Adipocyte (in vitro differentiated cells): Measurements from ENCODE around the gene YY1AP1.
A peak's percentile ranks its signal among the peaks of the same experiment; 100 is the strongest.
"Not testable (repeated sequence)": the region's sequence is repeated elsewhere in the genome, so short reads cannot be mapped to it uniquely, and the experiment has no call there.

Experiments used
- DNase-seq: peaks from one replicate; pipeline ENCODE4 v3.0.0-alpha.2; 2015; ENCODE audit warnings: low read depth
- H3K27me3 ChIP-seq: replicated peaks from 2 replicates; pipeline ENCODE4 v1.7.0; 2013; ENCODE audit warnings: mild to moderate bottlenecking, low read length, moderate library complexity; ENCODE audit not compliant: control insufficient read depth, insufficient read depth
- H3K36me3 ChIP-seq: 2 replicates; pipeline ENCODE4 v1.7.0; 2013; ENCODE audit warnings: low read length, mild to moderate bottlenecking, moderate library complexity; ENCODE audit not compliant: control insufficient read depth, insufficient read depth, severe bottlenecking
- H3K4me1 ChIP-seq: 2 replicates; pipeline ENCODE4 v1.7.0; 2013; ENCODE audit warnings: mild to moderate bottlenecking, low read length, moderate library complexity; ENCODE audit not compliant: control insufficient read depth, insufficient read depth
- H3K4me3 ChIP-seq: 2 replicates; pipeline ENCODE4 v1.7.0; 2013; ENCODE audit warnings: mild to moderate bottlenecking, low read length, moderate library complexity
- H3K9ac ChIP-seq: 2 replicates; pipeline ENCODE4 v1.7.0; 2013; ENCODE audit warnings: mild to moderate bottlenecking, low read length, moderate library complexity
- H3K9me3 ChIP-seq: 2 replicates; pipeline ENCODE4 v1.7.0; 2013; ENCODE audit warnings: mild to moderate bottlenecking, low read length, moderate library complexity; ENCODE audit not compliant: control insufficient read depth

Gene YY1AP1

GRCh38 chr1:155661239-155661638 lies 27.3 kb downstream of the YY1AP1 start:
- DNase-seq, H3K4me1 ChIP-seq, H3K9me3 ChIP-seq, H3K27me3 ChIP-seq, H3K9ac ChIP-seq, H3K4me3 ChIP-seq: not testable (repeated sequence)
- H3K36me3 ChIP-seq: peaks cover 67% of the 10 kb centered on the region

GRCh38 chr1:155657463-155657862 lies 31.1 kb downstream of the YY1AP1 start:
- no peaks in the 10 kb centered on the region for H3K27me3 ChIP-seq
- no peak overlapping the region for H3K9ac ChIP-seq
- DNase-seq: no peak
- no peak overlapping the region for H3K4me3 ChIP-seq
- H3K4me1 ChIP-seq: no peaks in the 10 kb centered on the region
- no peaks in the 10 kb centered on the region for H3K9me3 ChIP-seq
- peaks cover 39% of the 10 kb centered on the region for H3K36me3 ChIP-seq

- no peak for DNase-seq
- Histone ChIP-seq H3K9me3 (no peaks in the 10 kb centered on the region), H3K9ac (no peak overlapping the region)
Observed at GRCh38 chr1:155652951-155653350, 35.6 kb downstream of the YY1AP1 start.

DNA sequence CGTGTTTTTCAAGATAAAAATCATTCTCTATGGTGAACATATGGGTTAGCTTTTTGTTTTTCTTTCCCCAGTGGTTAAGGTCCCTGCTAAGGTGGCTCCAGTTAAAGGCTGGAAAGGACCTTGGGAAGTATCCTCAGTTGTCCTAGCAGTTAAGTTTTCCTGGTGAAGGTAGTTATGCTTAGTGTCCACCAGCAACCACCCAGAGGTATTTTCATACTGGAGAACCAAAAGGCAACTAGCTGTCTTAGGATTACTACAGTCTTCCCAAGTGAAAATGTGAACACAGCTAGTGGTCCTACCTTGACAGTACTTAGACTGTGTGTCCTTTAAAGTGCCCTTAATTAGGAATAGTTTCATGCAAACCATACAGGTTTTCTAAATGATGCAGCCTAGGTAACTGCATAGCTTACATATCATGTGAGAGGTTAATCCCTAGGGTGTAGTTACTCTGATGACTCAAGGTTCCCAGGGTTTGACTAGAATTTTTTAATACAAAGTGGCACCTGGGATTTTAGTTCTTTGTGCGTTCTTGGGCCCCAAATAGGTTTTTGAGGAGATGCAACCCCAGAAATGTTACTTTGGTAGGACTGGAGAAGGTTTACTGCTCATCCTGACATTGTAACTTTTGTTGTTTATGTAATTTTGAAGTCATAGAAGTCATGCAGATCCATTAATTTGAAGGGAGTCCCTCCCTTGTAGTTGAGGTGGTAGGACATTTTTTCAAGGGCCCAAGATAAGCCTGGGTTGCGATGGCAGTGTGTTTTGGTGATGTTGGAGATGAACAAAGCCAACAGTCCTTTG lies 36.5 kb downstream of the YY1AP1 start:
- Histone ChIP-seq H3K9ac (no peak overlapping the region), H3K36me3 (no peaks in the 10 kb centered on the region), H3K4me1 (peaks cover 25% of the 10 kb centered on the region), H3K9me3 (no peaks in the 10 kb centered on the region), H3K27me3 (no peaks in the 10 kb centered on the region), H3K4me3 (peak overlapping the region; percentile 53)
- DNase-seq: no peak

More at GRCh38 chr1:155652951-155653350, 35.6 kb downstream of the YY1AP1 start:
- Histone ChIP-seq H3K36me3 (peaks cover under 1% of the 10 kb centered on the region), H3K4me1 (peaks cover 25% of the 10 kb centered on the region), H3K27me3 (no peaks in the 10 kb centered on the region), H3K4me3 (no peak overlapping the region)

- no peaks in the 10 kb centered on the region for H3K36me3 ChIP-seq
- peaks cover 41% of the 10 kb centered on the region for H3K4me1 ChIP-seq
- H3K27me3 ChIP-seq: no peaks in the 10 kb centered on the region
- H3K4me3 ChIP-seq: no peak overlapping the region
- H3K9ac ChIP-seq: no peak overlapping the region
- no peak for DNase-seq
- H3K9me3 ChIP-seq: no peaks in the 10 kb centered on the region
Observed at GRCh38 chr1:155650231-155650757, 38.3 kb downstream of the YY1AP1 start.

GRCh38 chr1:155649676-155650075 lies 38.9 kb downstream of the YY1AP1 start:
- Histone ChIP-seq H3K27me3 (no peaks in the 10 kb centered on the region), H3K36me3 (no peaks in the 10 kb centered on the region), H3K4me3 (no peak overlapping the region), H3K9ac (no peak overlapping the region), H3K9me3 (no peaks in the 10 kb centered on the region), H3K4me1 (peaks cover 47% of the 10 kb centered on the region)
- DNase-seq: no peak

DNA sequence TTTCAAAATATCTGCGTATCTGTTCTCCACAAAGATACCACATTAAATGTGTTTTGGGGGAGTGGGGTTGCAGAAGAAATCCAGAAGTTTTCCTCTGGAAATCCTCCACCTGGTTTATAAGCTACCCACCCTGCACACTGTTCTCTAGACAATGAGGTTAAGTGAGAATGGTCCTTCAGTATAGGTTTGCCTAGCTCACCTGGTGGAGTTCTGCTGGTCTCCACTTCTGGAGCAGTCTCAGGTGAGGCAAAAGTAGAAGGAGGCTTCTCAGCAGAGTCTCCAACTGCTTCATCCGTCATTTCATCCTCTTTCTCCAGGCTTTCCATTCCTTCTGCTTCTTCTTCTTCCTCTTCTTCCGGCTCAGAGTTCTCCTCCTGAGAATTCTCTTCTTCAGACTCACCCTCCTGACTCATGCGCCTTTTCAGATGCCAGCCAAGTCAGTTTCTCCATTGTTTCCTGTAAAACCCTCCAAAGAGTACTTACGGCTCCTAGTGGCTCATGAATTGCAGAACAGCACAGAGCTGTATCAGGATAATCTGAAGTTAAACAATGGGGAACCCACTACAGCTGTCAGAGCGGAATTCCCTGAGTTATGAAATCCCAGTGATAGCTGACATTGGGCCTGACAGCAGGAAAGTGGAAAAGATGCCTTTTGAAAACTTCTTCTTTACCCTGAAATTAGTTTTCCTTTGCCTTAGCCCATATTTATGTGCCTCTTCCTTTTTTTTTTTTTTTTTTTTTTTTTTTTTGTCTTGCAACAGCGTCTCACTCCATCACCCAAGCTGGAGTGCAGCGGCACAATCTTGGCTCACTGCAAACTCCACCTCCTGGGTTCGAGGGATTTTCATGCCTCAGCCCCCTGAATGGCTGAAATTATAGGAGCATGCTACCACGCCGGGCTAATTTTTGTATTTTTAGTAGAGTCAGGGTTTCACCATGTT lies 40.1 kb downstream of the YY1AP1 start:
- peak; percentile 90 for DNase-seq
- H3K4me3 ChIP-seq: peak overlapping the region; percentile 82

DNA sequence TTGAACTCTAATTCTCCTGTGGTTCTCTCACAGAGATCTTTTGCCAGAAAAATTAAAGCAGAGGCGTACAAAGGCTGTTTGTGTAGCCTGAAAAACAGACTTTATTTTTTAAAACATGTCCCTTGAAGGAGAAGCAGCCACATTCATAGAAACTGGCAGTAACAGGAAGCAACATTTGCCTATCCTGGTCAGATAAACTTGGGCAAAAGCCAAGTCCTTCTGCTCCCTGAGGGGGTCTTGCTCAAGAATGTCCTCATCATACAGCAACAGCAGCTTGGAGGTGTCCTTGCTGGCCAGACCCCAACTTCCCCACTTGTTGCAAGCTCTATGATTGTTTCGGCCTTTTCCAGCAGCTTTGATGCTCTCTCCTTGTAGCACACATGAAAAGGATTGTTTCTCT lies 42.3 kb downstream of the YY1AP1 start:
- no peaks in the 10 kb centered on the region for H3K36me3 ChIP-seq
- no peaks in the 10 kb centered on the region for H3K27me3 ChIP-seq
- peak; percentile 50 for DNase-seq
- peaks cover 14% of the 10 kb centered on the region for H3K9me3 ChIP-seq
- H3K4me3 ChIP-seq: peak overlapping the region; percentile 1
- H3K4me1 ChIP-seq: peaks cover 39% of the 10 kb centered on the region
- H3K9ac ChIP-seq: no peak overlapping the region

More for the DNA sequence above, 40.1 kb downstream of the YY1AP1 start:
- Histone ChIP-seq H3K4me1 (peaks cover 48% of the 10 kb centered on the region), H3K9me3 (peaks cover 3% of the 10 kb centered on the region), H3K27me3 (no peaks in the 10 kb centered on the region), H3K36me3 (no peaks in the 10 kb centered on the region), H3K9ac (peak overlapping the region; percentile 78)

DNA sequence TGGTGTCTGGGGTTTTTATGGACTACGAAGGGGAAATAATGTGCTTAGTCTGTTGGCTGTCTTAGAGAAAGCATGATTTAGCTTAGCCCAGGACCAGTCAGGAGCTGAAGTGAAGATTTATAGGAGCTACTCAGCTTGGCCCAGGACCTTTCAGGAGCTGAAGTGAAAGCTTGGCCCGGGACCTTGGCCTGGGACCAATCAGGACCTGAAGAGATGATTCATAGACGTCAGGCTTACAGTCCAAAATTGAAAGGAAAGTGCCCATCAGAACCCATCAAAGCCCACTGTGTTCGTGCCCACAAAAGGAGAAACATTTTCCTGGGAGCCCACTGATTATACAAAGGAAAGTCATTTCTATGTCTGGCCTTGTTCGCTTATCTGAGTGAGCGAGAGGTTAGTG lies 42.9 kb downstream of the YY1AP1 start:
- H3K4me3 ChIP-seq: peak overlapping the region; percentile 1
- H3K4me1 ChIP-seq: peaks cover 35% of the 10 kb centered on the region
- H3K9me3 ChIP-seq: peaks cover 14% of the 10 kb centered on the region
- no peaks in the 10 kb centered on the region for H3K27me3 ChIP-seq
- no peaks in the 10 kb centered on the region for H3K36me3 ChIP-seq
- H3K9ac ChIP-seq: no peak overlapping the region
- no peak for DNase-seq

DNA sequence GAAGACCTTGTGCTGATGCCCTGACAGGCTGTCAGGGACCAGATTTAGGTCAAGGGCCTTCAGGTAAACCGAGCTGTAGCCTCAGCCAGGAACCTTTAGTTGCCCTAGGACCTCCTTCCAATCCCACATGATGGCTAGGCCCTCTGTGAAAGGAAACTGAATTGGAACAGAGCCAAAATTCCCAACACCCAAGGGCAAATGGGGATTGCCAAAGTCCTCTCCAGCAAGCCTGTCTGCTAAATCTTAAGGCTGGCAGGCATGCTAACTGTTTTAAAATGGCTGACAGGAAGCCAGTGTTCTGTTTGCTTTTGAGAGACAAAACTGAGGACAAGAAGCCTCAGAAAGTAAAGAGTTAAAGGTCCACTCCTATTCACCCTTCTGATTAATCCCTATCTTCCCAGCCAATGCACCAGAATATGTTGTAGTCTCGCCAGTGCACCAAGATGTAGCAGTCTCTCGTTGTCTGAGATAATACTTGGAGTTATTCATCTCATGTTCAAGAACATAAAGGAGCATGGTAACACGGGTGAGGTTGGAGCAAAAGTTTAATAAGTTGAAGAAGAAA lies 43.5 kb downstream of the YY1AP1 start:
- DNase-seq: no peak
- Histone ChIP-seq H3K4me1 (peaks cover 32% of the 10 kb centered on the region), H3K36me3 (no peaks in the 10 kb centered on the region), H3K27me3 (no peaks in the 10 kb centered on the region), H3K9me3 (peaks cover 14% of the 10 kb centered on the region), H3K9ac (no peak overlapping the region), H3K4me3 (peak overlapping the region; percentile 1)

DNA sequence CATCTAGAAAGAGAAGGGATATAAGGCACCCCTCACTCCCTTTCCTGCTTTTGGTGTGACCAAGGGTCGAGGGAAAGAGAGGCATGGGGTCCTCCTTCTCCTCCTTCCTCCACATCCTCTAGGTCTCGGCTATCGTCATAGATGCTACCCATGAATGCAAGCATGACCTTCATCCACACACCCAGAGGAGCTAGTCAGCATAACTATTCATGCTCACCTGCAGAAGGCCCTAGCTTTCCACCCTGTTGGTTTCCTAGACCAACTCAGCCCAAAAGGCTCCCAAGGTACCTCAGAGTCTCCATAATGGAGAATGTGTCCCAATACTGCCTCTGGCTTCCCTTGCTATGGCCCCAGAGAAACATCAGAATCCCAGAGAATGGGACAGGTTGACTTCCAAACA lies 45.3 kb downstream of the YY1AP1 start:
- peaks cover 26% of the 10 kb centered on the region for H3K4me1 ChIP-seq
- H3K9me3 ChIP-seq: peaks cover 14% of the 10 kb centered on the region
- H3K4me3 ChIP-seq: no peak overlapping the region
- H3K36me3 ChIP-seq: no peaks in the 10 kb centered on the region
- H3K27me3 ChIP-seq: no peaks in the 10 kb centered on the region
- DNase-seq: no peak
- no peak overlapping the region for H3K9ac ChIP-seq
